Measurements from ENCODE around the gene PPP1R15B. TPM values are rescaled to one million over a fixed set of nuclear protein-coding genes. Genes with fewer than 3 reads are reported as not detected.
"Not testable (repeated sequence)": the region's sequence is repeated elsewhere in the genome, so short reads cannot be mapped to it uniquely, and the experiment has no call there.

The PPP1R15B gene
- total and polyA plus RNA-seq, 8 donors, result 31.8 to 53.0 (median 39.3) TPM

GRCh38 chr1:204424621-204425020, 13.0 kb upstream of the PPP1R15B start:
- Histone ChIP-seq H3K36me3 (peaks cover 0 to 47% of the 10 kb centered on the region in 2 donors), H3K9me3 (no peaks in the 10 kb centered on the region), H3K4me1 (peaks cover 0 to 20% of the 10 kb centered on the region in 2 donors), H3K27ac (no peak overlapping the region), H3K4me3 (no peak overlapping the region), H3K27me3 (no peaks in the 10 kb centered on the region)
- ATAC-seq, result no peak
- DNase-seq, result no peak
- no peak for TF ChIP-seq CTCF (IDR thresholded peaks at IDR 0.05)
- intact Hi-C loops (cut with DNase I), result no loop called here

- ATAC-seq; H3K4me3 ChIP-seq; H3K9me3 ChIP-seq; H3K27me3 ChIP-seq; intact Hi-C loops (cut with DNase I); DNase-seq; H3K27ac ChIP-seq: not testable (repeated sequence)
- Histone ChIP-seq H3K4me1 (peaks cover 4 to 32% of the 10 kb centered on the region in 2 donors), H3K36me3 (peaks cover 0 to 27% of the 10 kb centered on the region in 2 donors)
Observed at GRCh38 chr1:204422061-204422705, 10.6 kb upstream of the PPP1R15B start.

GRCh38 chr1:204421441-204421840, 9.8 kb upstream of the PPP1R15B start:
- no peak for TF ChIP-seq CTCF (IDR thresholded peaks at IDR 0.05)
- Histone ChIP-seq H3K4me1 (peaks cover 4 to 30% of the 10 kb centered on the region in 2 donors), H3K4me3 (no peak overlapping the region), H3K9me3 (no peaks in the 10 kb centered on the region), H3K27ac (no peak overlapping the region), H3K27me3 (no peaks in the 10 kb centered on the region), H3K36me3 (peaks cover 0 to 21% of the 10 kb centered on the region in 2 donors)
- intact Hi-C loops (cut with DNase I), result no loop called here
- no peak for DNase-seq
- no peak for ATAC-seq

GRCh38 chr1:204420039-204421004, 8.7 kb upstream of the PPP1R15B start:
- Histone ChIP-seq H3K27ac (no peak overlapping the region), H3K4me1 (peaks cover 4 to 26% of the 10 kb centered on the region in 2 donors), H3K9me3 (no peaks in the 10 kb centered on the region), H3K4me3 (no peak overlapping the region), H3K27me3 (no peaks in the 10 kb centered on the region), H3K36me3 (peaks cover 0 to 18% of the 10 kb centered on the region in 2 donors)
- DNase-seq (no peak), ATAC-seq (no peak)
- intact Hi-C loops (cut with DNase I), result no loop called here
- TF ChIP-seq CTCF (IDR thresholded peaks at IDR 0.05), result no peak

GRCh38 chr1:204419064-204419403, 7.4 kb upstream of the PPP1R15B start:
- no peak for ATAC-seq
- Histone ChIP-seq H3K4me3 (no peak overlapping the region), H3K9me3 (no peaks in the 10 kb centered on the region), H3K36me3 (peaks cover 0 to 7% of the 10 kb centered on the region in 2 donors), H3K27ac (peak overlapping the region in 1 of 2 donors; percentile 83), H3K4me1 (peaks cover 4 to 35% of the 10 kb centered on the region in 2 donors), H3K27me3 (no peaks in the 10 kb centered on the region)
- TF ChIP-seq CTCF (IDR thresholded peaks at IDR 0.05), result no peak
- no peak for DNase-seq
- intact Hi-C loops (cut with DNase I), result no loop called here
